OCI-LY1 (cell line): ENCODE data around the gene NUDT17.

Experiments used
- H2AFZ ChIP-seq: fragments of 200-600 bp; sonication (generic), shearing (Covaris generic); 2 replicates; pipeline ENCODE4 v1.6.0; 2014; ENCODE audit warnings: antibody characterized with exemption, mild to moderate bottlenecking, low read length
- H3F3A ChIP-seq: fragments of 200-600 bp; sonication (generic), shearing (Covaris generic); 2 replicates; pipeline ENCODE4 v1.6.0; 2014; ENCODE audit warnings: mild to moderate bottlenecking, antibody characterized with exemption, low read length, moderate library complexity; ENCODE audit not compliant: insufficient read depth
- H3K27ac ChIP-seq: fragments of 200-600 bp; sonication (generic); 2 replicates; pipeline ENCODE4 v1.5.1; 2014; ENCODE audit warnings: low read length, mixed run types, mild to moderate bottlenecking, low read depth; ENCODE audit not compliant: poor library complexity, severe bottlenecking
- H3K27me3 ChIP-seq: fragments of 200-600 bp; sonication (generic); 2 replicates; pipeline ENCODE4 v1.6.0; 2014; ENCODE audit warnings: antibody characterized with exemption, mild to moderate bottlenecking, low read length, moderate library complexity; ENCODE audit not compliant: insufficient read depth
- H3K36me3 ChIP-seq: fragments of 200-600 bp; sonication (generic); 2 replicates; pipeline ENCODE4 v1.6.1; 2014; ENCODE audit warnings: mild to moderate bottlenecking, antibody characterized with exemption, low read length, moderate library complexity, mixed read lengths; ENCODE audit not compliant: insufficient read depth
- H3K4me1 ChIP-seq: fragments of 200-600 bp; sonication (generic); 2 replicates; pipeline ENCODE4 v1.5.1; 2014; ENCODE audit warnings: mild to moderate bottlenecking, low read length, moderate library complexity; ENCODE audit not compliant: insufficient read depth, severe bottlenecking
- H3K4me2 ChIP-seq: fragments of 200-600 bp; sonication (generic), shearing (Covaris generic); 2 replicates; pipeline ENCODE4 v1.6.1; 2014; ENCODE audit warnings: low read length
- H3K4me3 ChIP-seq: fragments of 200-600 bp; sonication (generic); 2 replicates; pipeline ENCODE4 v1.5.1; 2014; ENCODE audit warnings: low read length, low read depth, mild to moderate bottlenecking, mixed read lengths; ENCODE audit not compliant: poor library complexity, severe bottlenecking
- H3K79me2 ChIP-seq: fragments of 200-600 bp; shearing (Covaris generic); 2 replicates; pipeline ENCODE4 v1.6.1; 2016; ENCODE audit warnings: mixed run types, low read length, mixed read lengths; ENCODE audit not compliant: insufficient read depth
- H3K9ac ChIP-seq: fragments of 200-600 bp; sonication (generic), shearing (Covaris generic); 2 replicates; pipeline ENCODE4 v1.6.1; 2014; ENCODE audit warnings: mild to moderate bottlenecking, low read length, mixed read lengths
- H3K9me2 ChIP-seq: fragments of 200-600 bp; sonication (generic), shearing (Covaris generic); 2 replicates; pipeline ENCODE4 v1.6.1; 2014; ENCODE audit warnings: low read depth, mild to moderate bottlenecking, low read length, mixed read lengths
- H3K9me3 ChIP-seq: fragments of 200-600 bp; shearing (Covaris generic); 2 replicates; pipeline ENCODE4 v1.6.1; 2014; ENCODE audit warnings: low read length, mixed read lengths
- H4K20me1 ChIP-seq: fragments of 200-600 bp; sonication (generic), shearing (Covaris generic); 2 replicates; pipeline ENCODE4 v1.6.0; 2016; ENCODE audit warnings: mild to moderate bottlenecking, low read length; ENCODE audit not compliant: insufficient read depth
- CTCF ChIP-seq: fragments of 200-600 bp; sonication (generic), shearing (Covaris generic); IDR thresholded peaks from 2 replicates; pipeline ENCODE4 v1.5.1; 2017; ENCODE audit warnings: mild to moderate bottlenecking, antibody characterized with exemption, low read length, moderate library complexity, mixed read lengths
- EZH2 ChIP-seq: fragments of 200-600 bp; sonication (generic), shearing (Covaris generic); IDR thresholded peaks from 2 replicates; pipeline ENCODE4 v1.8.0; 2017; ENCODE audit warnings: borderline replicate concordance, mixed run types, mild to moderate bottlenecking, antibody characterized with exemption, low read length, moderate library complexity, mixed read lengths

Gene NUDT17

DNA sequence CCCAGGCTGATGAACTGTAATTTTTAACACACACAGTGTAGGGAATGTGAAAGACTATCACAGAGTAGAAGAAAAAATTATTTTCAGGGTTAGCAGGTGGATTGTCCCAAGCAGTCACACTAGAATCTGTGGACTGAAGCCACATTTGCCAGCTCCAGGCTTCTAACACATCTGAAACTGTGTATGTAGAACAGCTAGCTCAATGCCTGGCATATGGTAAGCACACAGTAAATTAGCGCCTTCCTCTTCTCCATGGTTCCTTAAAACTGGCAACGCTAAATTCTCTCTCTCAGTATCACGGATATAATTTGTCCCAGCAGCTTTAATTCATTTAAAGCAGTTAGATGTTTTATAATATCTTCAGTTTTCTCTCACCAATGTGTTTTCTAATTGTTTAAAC, 2.4 kb upstream of the NUDT17 start:
- Histone ChIP-seq H3K36me3 (peaks cover 55% of the 10 kb centered on the region), H3K4me2 (no peak overlapping the region), H3K27me3 (no peaks in the 10 kb centered on the region), H3K9me3 (no peaks in the 10 kb centered on the region), H3F3A (no peaks in the 10 kb centered on the region), H3K4me3 (no peak overlapping the region), H3K27ac (no peak overlapping the region), H3K4me1 (peaks cover 17% of the 10 kb centered on the region), H2AFZ (no peak overlapping the region), H4K20me1 (no peaks in the 10 kb centered on the region), H3K9ac (no peak overlapping the region), H3K9me2 (no peaks in the 10 kb centered on the region), H3K79me2 (no peaks in the 10 kb centered on the region)
- TF ChIP-seq EZH2 (no peak), CTCF (no peak)

GRCh38 chr1:145845144-145845513, 301 bp upstream of the NUDT17 start:
- peak overlapping the region; percentile 69; the same call in 1 of the 2 replicates for H3K9ac ChIP-seq

DNA sequence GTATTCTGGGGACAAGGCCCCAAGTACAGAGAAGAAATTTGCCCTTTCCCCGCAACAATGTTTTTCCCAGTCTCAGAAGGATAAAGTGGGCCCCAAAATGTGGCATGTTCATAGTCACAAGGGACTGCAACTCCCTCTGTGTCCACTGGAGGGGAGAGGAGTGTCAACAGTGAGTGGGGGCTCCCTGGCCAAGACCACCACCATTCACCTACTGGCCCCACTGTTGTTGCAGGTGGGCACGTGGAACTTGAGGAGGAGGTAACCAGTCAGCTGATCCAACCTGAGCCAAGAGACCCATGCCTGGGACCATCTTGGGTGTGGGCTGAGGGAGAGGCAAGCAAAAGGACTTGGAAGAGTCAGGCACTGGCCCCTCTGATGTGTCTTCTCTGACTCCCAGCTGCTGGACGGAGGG, 777 bp downstream of the NUDT17 start:
- no peak for TF ChIP-seq EZH2
- peak; percentile 68 for TF ChIP-seq CTCF
- peaks cover 17% of the 10 kb centered on the region for H3K4me1 ChIP-seq
- H4K20me1 ChIP-seq = no peaks in the 10 kb centered on the region
- H3K4me2 ChIP-seq = peak overlapping the region; percentile 72
- H3K4me3 ChIP-seq = peak overlapping the region; percentile 66
- no peaks in the 10 kb centered on the region for H3K9me2 ChIP-seq
- no peaks in the 10 kb centered on the region for H3K79me2 ChIP-seq
- H3K36me3 ChIP-seq = peaks cover 40% of the 10 kb centered on the region
- H3F3A ChIP-seq = no peaks in the 10 kb centered on the region
- H3K9me3 ChIP-seq = no peaks in the 10 kb centered on the region
- peak overlapping the region; percentile 69 for H3K9ac ChIP-seq
- no peak overlapping the region for H2AFZ ChIP-seq
- no peaks in the 10 kb centered on the region for H3K27me3 ChIP-seq
- H3K27ac ChIP-seq = peak overlapping the region; percentile 66

More at GRCh38 chr1:145845144-145845513, 301 bp upstream of the NUDT17 start:
- no peaks in the 10 kb centered on the region for H3K9me2 ChIP-seq
- no peaks in the 10 kb centered on the region for H3F3A ChIP-seq
- H3K27ac ChIP-seq = peak overlapping the region; percentile 66
- no peaks in the 10 kb centered on the region for H3K79me2 ChIP-seq
- no peaks in the 10 kb centered on the region for H3K9me3 ChIP-seq
- no peak overlapping the region for H2AFZ ChIP-seq
- H3K27me3 ChIP-seq = no peaks in the 10 kb centered on the region
- H3K4me2 ChIP-seq = peak overlapping the region; percentile 72
- peak overlapping the region; percentile 66 for H3K4me3 ChIP-seq
- H3K36me3 ChIP-seq = peaks cover 40% of the 10 kb centered on the region
- H3K4me1 ChIP-seq = peaks cover 17% of the 10 kb centered on the region
- TF ChIP-seq EZH2 = no peak
- TF ChIP-seq CTCF = no peak
- H4K20me1 ChIP-seq = no peaks in the 10 kb centered on the region
